ENCODE data around the gene FAM200B. TPM values are rescaled to one million over a fixed set of nuclear protein-coding genes. Genes with fewer than 3 reads are reported as not detected.

Gene FAM200B
- total RNA-seq, 1 experiment from 2014 or later = 29.0 TPM

- no TSS peak for BruUV-seq (replicated peaks)
- DNase-seq (ENCODE audit: low spot score) = no peak
- Histone ChIP-seq H3K4me3 (ENCODE audit: low read depth, low read length, poor library complexity, severe bottlenecking) (no peak overlapping the region), H3K9me3 (ENCODE audit: low read depth, low read length, poor library complexity, severe bottlenecking) (no peaks in the 10 kb centered on the region), H3K27ac (ENCODE audit: low read depth, low read length, poor library complexity, severe bottlenecking) (no peak overlapping the region), H3K27me3 (replicated peaks; ENCODE audit: insufficient read depth, low read depth, low read length, poor library complexity) (no peaks in the 10 kb centered on the region), H3K36me3 (ENCODE audit: insufficient read depth, low read length, poor library complexity, severe bottlenecking) (no peaks in the 10 kb centered on the region), H3K4me1 (ENCODE audit: insufficient read depth, low read length, poor library complexity, severe bottlenecking) (peaks cover 24% of the 10 kb centered on the region)
- CTCF ChIA-PET = no interaction called here
- intact Hi-C loops (cut with micrococcal nuclease; ENCODE audit: unreplicated experiment) = no loop called here
- POLR2A ChIA-PET (ENCODE audit: low non-redundant PET) = no interaction called here
- TF ChIP-seq CTCF (conservative IDR thresholded peaks at IDR 0.05; ENCODE audit: low read depth, low read length) = no peak
- TF ChIP-seq EZH2 (IDR thresholded peaks at IDR 0.05; ENCODE audit: borderline replicate concordance, low read depth, low read length, poor library complexity, severe bottlenecking) = no peak
Measured at GRCh38 chr4:15706646-15707362, 25.2 kb downstream of the FAM200B start.

GRCh38 chr4:15707363-15707715 lies 25.7 kb downstream of the FAM200B start:
- BruUV-seq (replicated peaks) = no TSS peak

GRCh38 chr4:15711762-15712161 lies 30.1 kb downstream of the FAM200B start:
- POLR2A ChIA-PET (ENCODE audit: low non-redundant PET) = no interaction called here
- Histone ChIP-seq H3K4me1 (ENCODE audit: insufficient read depth, low read length, poor library complexity, severe bottlenecking) (peaks cover 15% of the 10 kb centered on the region), H3K9me3 (ENCODE audit: low read depth, low read length, poor library complexity, severe bottlenecking) (no peaks in the 10 kb centered on the region), H3K4me3 (ENCODE audit: low read depth, low read length, poor library complexity, severe bottlenecking) (no peak overlapping the region), H3K27ac (ENCODE audit: low read depth, low read length, poor library complexity, severe bottlenecking) (no peak overlapping the region), H3K36me3 (ENCODE audit: insufficient read depth, low read length, poor library complexity, severe bottlenecking) (no peaks in the 10 kb centered on the region), H3K27me3 (replicated peaks; ENCODE audit: insufficient read depth, low read depth, low read length, poor library complexity) (no peaks in the 10 kb centered on the region)
- CTCF ChIA-PET = no interaction called here
- TF ChIP-seq EZH2 (IDR thresholded peaks at IDR 0.05; ENCODE audit: borderline replicate concordance, low read depth, low read length, poor library complexity, severe bottlenecking) (no peak), CTCF (conservative IDR thresholded peaks at IDR 0.05; ENCODE audit: low read depth, low read length) (no peak)
- intact Hi-C loops (cut with micrococcal nuclease; ENCODE audit: unreplicated experiment) = no loop called here
- DNase-seq (ENCODE audit: low spot score) = no peak
- BruUV-seq (replicated peaks) = no TSS peak

More at GRCh38 chr4:15707363-15707715, 25.7 kb downstream of the FAM200B start:
- Histone ChIP-seq H3K27me3 (replicated peaks; ENCODE audit: insufficient read depth, low read depth, low read length, poor library complexity) (no peaks in the 10 kb centered on the region), H3K4me3 (ENCODE audit: low read depth, low read length, poor library complexity, severe bottlenecking) (no peak overlapping the region), H3K27ac (ENCODE audit: low read depth, low read length, poor library complexity, severe bottlenecking) (no peak overlapping the region), H3K36me3 (ENCODE audit: insufficient read depth, low read length, poor library complexity, severe bottlenecking) (no peaks in the 10 kb centered on the region), H3K4me1 (ENCODE audit: insufficient read depth, low read length, poor library complexity, severe bottlenecking) (peaks cover 24% of the 10 kb centered on the region), H3K9me3 (ENCODE audit: low read depth, low read length, poor library complexity, severe bottlenecking) (no peaks in the 10 kb centered on the region)
- TF ChIP-seq EZH2 (IDR thresholded peaks at IDR 0.05; ENCODE audit: borderline replicate concordance, low read depth, low read length, poor library complexity, severe bottlenecking) (no peak), CTCF (conservative IDR thresholded peaks at IDR 0.05; ENCODE audit: low read depth, low read length) (no peak)
- no peak for DNase-seq (ENCODE audit: low spot score)
- intact Hi-C loops (cut with micrococcal nuclease; ENCODE audit: unreplicated experiment) = no loop called here
- ChIA-PET POLR2A (ENCODE audit: low non-redundant PET) (interaction anchor here (0.5 kb wide), 1 partner anchor 142 kb away, joined by 3 read pairs; no protein-coding TSS in a partner anchor), CTCF (no interaction called here)
